PC-3 (cell line): ENCODE results near the gene SERHL2.

Experiments used
- CTCF ChIP-seq: fragments of 300-600 bp; sonication (generic); conservative IDR thresholded peaks from 2 replicates; pipeline ENCODE4 v1.5.1; 2017; ENCODE audit warnings: antibody characterized with exemption, low read depth, mild to moderate bottlenecking, low read length
- EZH2 ChIP-seq: fragments of 300-600 bp; sonication (generic); IDR thresholded peaks from one replicate; pipeline ENCODE4 v1.6.1; 2017; ENCODE audit warnings: antibody characterized with exemption, mild to moderate bottlenecking, low read length; ENCODE audit not compliant: unreplicated experiment
- EZH2phosphoT487 ChIP-seq: fragments of 300-600 bp; sonication (generic); IDR thresholded peaks from 2 replicates; pipeline ENCODE4 v1.6.1; 2018; ENCODE audit warnings: mild to moderate bottlenecking, antibody characterized with exemption, low read length, borderline replicate concordance

- no peak for TF ChIP-seq CTCF
- TF ChIP-seq EZH2 = no peak
- TF ChIP-seq EZH2phosphoT487 = no peak
Observed at GRCh38 chr22:42608136-42608822, 54.5 kb downstream of the SERHL2 start.
